Measurements from ENCODE around the gene MPG. TPM values are rescaled to one million over a fixed set of nuclear protein-coding genes. Genes with fewer than 3 reads are reported as not detected.

The MPG gene
- total RNA-seq, 1 experiment from 2014 or later: 86.2 TPM

DNA sequence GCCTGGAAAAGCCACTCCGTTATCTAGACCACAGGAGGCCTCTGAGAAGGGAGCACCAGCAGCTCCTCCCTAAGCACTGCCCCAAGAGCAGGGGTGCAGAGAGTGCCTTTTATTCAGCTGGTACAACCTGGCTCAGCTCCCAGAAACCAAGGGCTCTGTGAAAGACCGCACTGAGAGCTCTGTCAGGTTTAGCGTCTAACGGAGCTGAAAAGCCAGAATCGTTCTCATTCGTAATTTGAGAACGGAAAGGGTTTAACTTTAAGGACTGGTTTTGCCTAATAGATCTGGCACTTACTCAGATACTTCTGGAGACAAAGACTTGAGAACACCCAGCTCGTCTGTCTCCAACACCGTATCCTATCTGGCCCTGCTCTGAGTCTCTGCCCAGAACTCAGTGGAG lies 13.5 kb downstream of the MPG start:
- H3F3A ChIP-seq (ENCODE audit: insufficient read depth, low read depth): peaks cover 12% of the 10 kb centered on the region; the same call in 1 of the 2 replicates
- H3K27ac ChIP-seq: no peak overlapping the region
- H3K9me2 ChIP-seq (ENCODE audit: insufficient read depth): no peaks in the 10 kb centered on the region
- ChIA-PET POLR2A (ENCODE audit: unreplicated experiment) (no interaction called here), CTCF (no interaction called here)
- 0 out of 2 replicates have a peak, but pooled peaks cover 4% of the 10 kb centered on the region for H4K20me1 ChIP-seq (ENCODE audit: insufficient read depth)
- H3K4me3 ChIP-seq: no peak overlapping the region
- no peaks in the 10 kb centered on the region for H3K9me3 ChIP-seq (ENCODE audit: insufficient read depth, low read depth)
- no peaks in the 10 kb centered on the region for H3K36me3 ChIP-seq (ENCODE audit: low read depth)
- H3K4me2 ChIP-seq: no peak overlapping the region
- H2AFZ ChIP-seq: no peak overlapping the region
- no TSS peak for BruUV-seq (replicated peaks)
- intact Hi-C loops (cut with micrococcal nuclease; ENCODE audit: unreplicated experiment): no loop called here
- no peaks in the 10 kb centered on the region for H3K27me3 ChIP-seq (ENCODE audit: insufficient read depth, low read depth)
- no peaks in the 10 kb centered on the region for H3K79me2 ChIP-seq (ENCODE audit: low read depth)
- TF ChIP-seq, protein P1, sequence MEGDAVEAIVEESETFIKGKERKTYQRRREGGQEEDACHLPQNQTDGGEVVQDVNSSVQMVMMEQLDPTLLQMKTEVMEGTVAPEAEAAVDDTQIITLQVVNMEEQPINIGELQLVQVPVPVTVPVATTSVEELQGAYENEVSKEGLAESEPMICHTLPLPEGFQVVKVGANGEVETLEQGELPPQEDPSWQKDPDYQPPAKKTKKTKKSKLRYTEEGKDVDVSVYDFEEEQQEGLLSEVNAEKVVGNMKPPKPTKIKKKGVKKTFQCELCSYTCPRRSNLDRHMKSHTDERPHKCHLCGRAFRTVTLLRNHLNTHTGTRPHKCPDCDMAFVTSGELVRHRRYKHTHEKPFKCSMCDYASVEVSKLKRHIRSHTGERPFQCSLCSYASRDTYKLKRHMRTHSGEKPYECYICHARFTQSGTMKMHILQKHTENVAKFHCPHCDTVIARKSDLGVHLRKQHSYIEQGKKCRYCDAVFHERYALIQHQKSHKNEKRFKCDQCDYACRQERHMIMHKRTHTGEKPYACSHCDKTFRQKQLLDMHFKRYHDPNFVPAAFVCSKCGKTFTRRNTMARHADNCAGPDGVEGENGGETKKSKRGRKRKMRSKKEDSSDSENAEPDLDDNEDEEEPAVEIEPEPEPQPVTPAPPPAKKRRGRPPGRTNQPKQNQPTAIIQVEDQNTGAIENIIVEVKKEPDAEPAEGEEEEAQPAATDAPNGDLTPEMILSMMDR (conservative IDR thresholded peaks at IDR 0.05): no peak
- no peak for TF ChIP-seq EZH2 (IDR thresholded peaks at IDR 0.05; ENCODE audit: low read depth)
- H3K4me1 ChIP-seq (replicated peaks; ENCODE audit: insufficient read depth): no peaks in the 10 kb centered on the region
- DNase-seq: no peak

DNA sequence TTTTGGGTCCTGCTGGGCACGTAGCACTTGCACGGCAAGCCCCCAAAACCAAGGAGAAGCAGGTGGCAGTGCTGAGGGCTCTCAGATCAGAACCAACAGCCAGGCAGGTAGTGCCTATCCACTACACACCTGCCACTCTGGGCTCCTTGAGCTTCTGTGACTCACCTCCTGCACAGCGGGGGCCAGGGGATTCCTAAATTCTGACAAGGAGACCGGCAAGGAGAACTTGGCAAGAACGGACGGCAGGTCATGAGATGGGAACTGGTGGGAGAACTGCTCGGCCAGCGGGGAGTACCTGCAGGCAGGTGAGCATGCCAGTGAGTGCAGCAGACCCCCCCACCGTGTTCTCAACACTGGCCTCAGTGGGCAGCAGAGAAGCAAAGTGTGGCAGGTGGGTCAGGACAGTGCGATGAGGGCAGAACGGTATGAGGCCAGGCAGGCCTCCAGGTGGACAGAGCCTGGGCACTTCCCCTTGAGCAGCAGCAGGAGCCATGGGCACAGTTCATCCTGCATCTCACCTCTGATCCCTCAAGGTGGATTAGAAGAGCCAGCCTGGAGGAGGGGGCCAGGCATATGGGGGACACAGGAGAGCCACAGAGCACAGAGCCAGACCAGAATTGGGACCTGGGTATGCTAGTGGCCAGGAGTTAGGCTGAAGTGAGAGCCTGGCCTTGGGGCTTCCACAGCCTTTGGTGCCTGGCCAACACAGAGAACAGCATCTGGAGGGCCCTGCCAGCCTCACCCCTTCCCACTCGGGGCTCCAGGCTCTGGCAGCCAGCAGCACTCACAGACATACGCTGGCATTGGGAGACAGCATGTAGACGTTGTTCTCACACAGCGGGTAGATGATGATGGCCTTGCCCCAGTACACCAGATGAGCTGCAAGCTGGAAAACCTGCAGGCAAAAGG lies 14.7 kb downstream of the MPG start:
- H3F3A ChIP-seq (ENCODE audit: insufficient read depth, low read depth): peaks cover 15% of the 10 kb centered on the region; the same call in 1 of the 2 replicates
- H3K27ac ChIP-seq: no peak overlapping the region
- TF ChIP-seq, protein P1 (conservative IDR thresholded peaks at IDR 0.05): no peak
- no peak for TF ChIP-seq EZH2 (IDR thresholded peaks at IDR 0.05; ENCODE audit: low read depth)
- no peaks in the 10 kb centered on the region for H3K36me3 ChIP-seq (ENCODE audit: low read depth)
- H3K9me2 ChIP-seq (ENCODE audit: insufficient read depth): no peaks in the 10 kb centered on the region
- no peaks in the 10 kb centered on the region for H3K27me3 ChIP-seq (ENCODE audit: insufficient read depth, low read depth)
- H3K79me2 ChIP-seq (ENCODE audit: low read depth): no peaks in the 10 kb centered on the region
- no peak overlapping the region for H3K4me2 ChIP-seq
- H4K20me1 ChIP-seq (ENCODE audit: insufficient read depth): peaks cover 4% of the 10 kb centered on the region; the same call in 1 of the 2 replicates
- no peaks in the 10 kb centered on the region for H3K9me3 ChIP-seq (ENCODE audit: insufficient read depth, low read depth)
- H2AFZ ChIP-seq: no peak overlapping the region
- no peak overlapping the region for H3K4me3 ChIP-seq
- BruUV-seq (replicated peaks): no TSS peak
- ChIA-PET CTCF (no interaction called here), POLR2A (ENCODE audit: unreplicated experiment) (no interaction called here)
- no peak for DNase-seq
- no peaks in the 10 kb centered on the region for H3K4me1 ChIP-seq (replicated peaks; ENCODE audit: insufficient read depth)
- intact Hi-C loops (cut with micrococcal nuclease; ENCODE audit: unreplicated experiment): no loop called here

DNA sequence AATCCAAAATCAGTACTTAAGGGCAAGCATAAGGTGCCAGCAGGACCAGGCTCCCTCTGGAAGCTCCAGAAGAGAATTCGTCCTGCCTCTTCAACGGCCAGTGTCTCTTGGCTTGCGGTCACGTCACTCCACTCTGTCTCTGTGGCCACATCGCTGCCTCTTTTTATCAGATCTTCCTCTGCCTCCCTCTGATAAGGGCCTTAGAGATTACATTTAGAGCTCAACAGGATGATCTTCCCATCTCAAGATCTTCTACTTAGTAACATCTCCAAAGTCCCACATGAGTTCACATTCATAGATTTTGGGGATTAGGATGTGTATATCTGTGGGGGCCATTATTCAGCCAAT lies 16.9 kb downstream of the MPG start:
- H4K20me1 ChIP-seq (ENCODE audit: insufficient read depth): no peaks in the 10 kb centered on the region; the same call in 1 of the 2 replicates
- H3K79me2 ChIP-seq (ENCODE audit: low read depth): no peaks in the 10 kb centered on the region
- no peak overlapping the region for H2AFZ ChIP-seq
- no peaks in the 10 kb centered on the region for H3K9me2 ChIP-seq (ENCODE audit: insufficient read depth)
- H3K27me3 ChIP-seq (ENCODE audit: insufficient read depth, low read depth): no peaks in the 10 kb centered on the region
- no peak overlapping the region for H3K4me3 ChIP-seq
- H3F3A ChIP-seq (ENCODE audit: insufficient read depth, low read depth): peaks cover 24% of the 10 kb centered on the region; the same call in 1 of the 2 replicates
- intact Hi-C loops (cut with micrococcal nuclease; ENCODE audit: unreplicated experiment): no loop called here
- TF ChIP-seq, protein P1 (conservative IDR thresholded peaks at IDR 0.05): no peak
- TF ChIP-seq EZH2 (IDR thresholded peaks at IDR 0.05; ENCODE audit: low read depth): no peak
- no peak for DNase-seq
- no peak overlapping the region for H3K4me2 ChIP-seq
- no peaks in the 10 kb centered on the region for H3K4me1 ChIP-seq (replicated peaks; ENCODE audit: insufficient read depth)
- POLR2A ChIA-PET (ENCODE audit: unreplicated experiment): no interaction called here
- no peaks in the 10 kb centered on the region for H3K9me3 ChIP-seq (ENCODE audit: insufficient read depth, low read depth)
- CTCF ChIA-PET: no interaction called here
- no peak overlapping the region for H3K27ac ChIP-seq
- H3K36me3 ChIP-seq (ENCODE audit: low read depth): no peaks in the 10 kb centered on the region
- BruUV-seq (replicated peaks): no TSS peak

Data from PC-9 (cell line).